ENCODE data around the gene APMAP. TPM values are rescaled to one million over a fixed set of nuclear protein-coding genes. Genes with fewer than 3 reads are reported as not detected.

The APMAP gene
- total RNA-seq, 1 experiment from 2014 or later = 67.8 TPM

GRCh38 chr20:24938498-24938897 lies 54.1 kb downstream of the APMAP start:
- H2BK12ac ChIP-seq (ENCODE audit: insufficient read length, low read depth, low read length) = no peak overlapping the region
- no CpG with 5 or more reads among the region's 5 CpGs for WGBS (ENCODE audit: extremely low coverage, insufficient read length, low lambda C conversion rate)
- H3K4me3 Mint-ChIP-seq = no peak overlapping the region

More at GRCh38 chr20:24938498-24938897, 54.1 kb downstream of the APMAP start:
- Mint-ChIP-seq H3K36me3 (ENCODE audit: insufficient read depth in 1 of 3, low read depth in 3 of 3) (peaks cover 0 to 8% (median 5%) of the 10 kb centered on the region in 3 experiments; a peak in 2 of 7 replicates), H3K27ac (no peak overlapping the region), H3K27me3 (ENCODE audit: low read depth) (peaks cover 7% of the 10 kb centered on the region; the same call in 1 of the 2 replicates), H3K4me1 (no peaks in the 10 kb centered on the region), H3K9me3 (peaks cover 16 to 32% of the 10 kb centered on the region in 2 experiments; a peak in 4 of 5 replicates)
- Histone ChIP-seq H2AK5ac (ENCODE audit: insufficient read length, low read length) (no peak overlapping the region), H3K4me2 (ENCODE audit: insufficient read depth, insufficient read length, low read length) (no peak overlapping the region), H3K27ac (ENCODE audit: insufficient read length, low read depth, low read length) (no peak overlapping the region), H2AFZ (ENCODE audit: low read length) (no peak overlapping the region), H3K4me1 (ENCODE audit: insufficient read depth, low read length) (no peaks in the 10 kb centered on the region), H4K20me1 (ENCODE audit: control insufficient read depth, insufficient read depth, insufficient read length) (no peaks in the 10 kb centered on the region), H3K23ac (ENCODE audit: insufficient read length, low read depth, low read length) (no peak overlapping the region), H3T11ph (ENCODE audit: low read length) (no peak overlapping the region), H4K91ac (ENCODE audit: insufficient read length, low read depth, low read length) (no peak overlapping the region), H3K9me3 (ENCODE audit: control insufficient read depth, low read depth, low read length) (no peaks in the 10 kb centered on the region), H2BK120ac (ENCODE audit: low read depth, low read length, poor library complexity, severe bottlenecking) (no peak overlapping the region), H4K8ac (replicated peaks; ENCODE audit: insufficient read length, low read depth, low read length) (no peak overlapping the region), H3K27me3 (ENCODE audit: insufficient read depth, low read length) (no peaks in the 10 kb centered on the region), H3K56ac (ENCODE audit: insufficient read length, low read depth, low read length) (no peak overlapping the region), H3K23me2 (ENCODE audit: insufficient read length, low read depth, low read length, poor library complexity, severe bottlenecking) (no peaks in the 10 kb centered on the region), H3K18ac (ENCODE audit: insufficient read length, low read depth, low read length) (no peak overlapping the region), H3K79me2 (ENCODE audit: insufficient read depth, low read length) (no peaks in the 10 kb centered on the region), H3K9ac (ENCODE audit: extremely low read depth, insufficient read length, low read length) (no peak overlapping the region), H2BK5ac (ENCODE audit: insufficient read length, low read length) (no peak overlapping the region), H3K14ac (ENCODE audit: insufficient read depth, low read length) (no peak overlapping the region), H4K5ac (ENCODE audit: insufficient read length, low read depth, low read length) (no peak overlapping the region), H3K79me1 (ENCODE audit: insufficient read depth, low read depth, low read length, poor library complexity, severe bottlenecking) (no peaks in the 10 kb centered on the region), H3K4ac (ENCODE audit: low read depth, low read length) (no peak overlapping the region), H2BK15ac (ENCODE audit: low read depth, low read length) (no peak overlapping the region), H2BK20ac (ENCODE audit: low read depth, low read length, poor library complexity, severe bottlenecking) (no peak overlapping the region)
- DNase-seq = no peak
- TF ChIP-seq, protein P1, sequence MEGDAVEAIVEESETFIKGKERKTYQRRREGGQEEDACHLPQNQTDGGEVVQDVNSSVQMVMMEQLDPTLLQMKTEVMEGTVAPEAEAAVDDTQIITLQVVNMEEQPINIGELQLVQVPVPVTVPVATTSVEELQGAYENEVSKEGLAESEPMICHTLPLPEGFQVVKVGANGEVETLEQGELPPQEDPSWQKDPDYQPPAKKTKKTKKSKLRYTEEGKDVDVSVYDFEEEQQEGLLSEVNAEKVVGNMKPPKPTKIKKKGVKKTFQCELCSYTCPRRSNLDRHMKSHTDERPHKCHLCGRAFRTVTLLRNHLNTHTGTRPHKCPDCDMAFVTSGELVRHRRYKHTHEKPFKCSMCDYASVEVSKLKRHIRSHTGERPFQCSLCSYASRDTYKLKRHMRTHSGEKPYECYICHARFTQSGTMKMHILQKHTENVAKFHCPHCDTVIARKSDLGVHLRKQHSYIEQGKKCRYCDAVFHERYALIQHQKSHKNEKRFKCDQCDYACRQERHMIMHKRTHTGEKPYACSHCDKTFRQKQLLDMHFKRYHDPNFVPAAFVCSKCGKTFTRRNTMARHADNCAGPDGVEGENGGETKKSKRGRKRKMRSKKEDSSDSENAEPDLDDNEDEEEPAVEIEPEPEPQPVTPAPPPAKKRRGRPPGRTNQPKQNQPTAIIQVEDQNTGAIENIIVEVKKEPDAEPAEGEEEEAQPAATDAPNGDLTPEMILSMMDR (conservative IDR thresholded peaks at IDR 0.05) = no peak
